OCI-LY7 (cell line): ENCODE data around the gene CLSTN2.

Experiments
- EZH2phosphoT487 ChIP-seq: fragments of 200-600 bp; sonication (generic); IDR thresholded peaks from 2 replicates; pipeline ENCODE4 v1.6.1; 2018; ENCODE audit warnings: low read depth, borderline replicate concordance, mild to moderate bottlenecking, mixed run types, antibody characterized with exemption, low read length, moderate library complexity, mixed read lengths
- TF ChIP-seq, protein P1 (sequence below): fragments of 200-600 bp; sonication (generic); conservative IDR thresholded peaks from 2 replicates; pipeline ENCODE4 v1.5.1; 2014; ENCODE audit warnings: mild to moderate bottlenecking, antibody characterized with exemption, low read length, moderate library complexity, mixed read lengths

DNA sequence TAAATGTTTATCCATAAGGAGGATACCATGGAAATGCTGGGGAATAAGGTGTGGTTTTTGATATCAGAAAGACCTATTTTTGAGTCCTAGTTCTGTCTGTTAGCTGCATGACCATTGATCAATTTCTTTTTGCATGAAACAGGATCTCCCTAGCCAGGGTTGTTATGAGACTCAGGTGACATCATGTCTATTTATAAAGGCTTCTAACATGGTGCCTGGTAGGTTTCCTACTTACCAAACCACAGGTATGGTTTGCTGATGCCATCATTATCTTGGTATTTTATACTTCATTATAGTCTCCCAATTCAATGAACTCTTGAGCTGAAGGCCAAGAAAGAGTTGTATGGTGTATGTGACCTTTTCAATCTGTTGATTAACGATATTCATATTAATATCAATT lies 144.0 kb downstream of the CLSTN2 start:
- TF ChIP-seq, protein P1, sequence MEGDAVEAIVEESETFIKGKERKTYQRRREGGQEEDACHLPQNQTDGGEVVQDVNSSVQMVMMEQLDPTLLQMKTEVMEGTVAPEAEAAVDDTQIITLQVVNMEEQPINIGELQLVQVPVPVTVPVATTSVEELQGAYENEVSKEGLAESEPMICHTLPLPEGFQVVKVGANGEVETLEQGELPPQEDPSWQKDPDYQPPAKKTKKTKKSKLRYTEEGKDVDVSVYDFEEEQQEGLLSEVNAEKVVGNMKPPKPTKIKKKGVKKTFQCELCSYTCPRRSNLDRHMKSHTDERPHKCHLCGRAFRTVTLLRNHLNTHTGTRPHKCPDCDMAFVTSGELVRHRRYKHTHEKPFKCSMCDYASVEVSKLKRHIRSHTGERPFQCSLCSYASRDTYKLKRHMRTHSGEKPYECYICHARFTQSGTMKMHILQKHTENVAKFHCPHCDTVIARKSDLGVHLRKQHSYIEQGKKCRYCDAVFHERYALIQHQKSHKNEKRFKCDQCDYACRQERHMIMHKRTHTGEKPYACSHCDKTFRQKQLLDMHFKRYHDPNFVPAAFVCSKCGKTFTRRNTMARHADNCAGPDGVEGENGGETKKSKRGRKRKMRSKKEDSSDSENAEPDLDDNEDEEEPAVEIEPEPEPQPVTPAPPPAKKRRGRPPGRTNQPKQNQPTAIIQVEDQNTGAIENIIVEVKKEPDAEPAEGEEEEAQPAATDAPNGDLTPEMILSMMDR = no peak
- TF ChIP-seq EZH2phosphoT487 = no peak
